ENCODE results near the gene LAMTOR2.

LAMTOR2 gene

GRCh38 chr1:156104861-156105832, 50.6 kb downstream of the LAMTOR2 start:
- Histone ChIP-seq H3K9me3 (ENCODE audit: control insufficient read depth, low read length) (no peaks in the 10 kb centered on the region), H3K4me1 (ENCODE audit: control insufficient read depth, insufficient read depth, low read length, poor library complexity, severe bottlenecking) (peaks cover 46% of the 10 kb centered on the region), H3K36me3 (ENCODE audit: control insufficient read depth, insufficient read depth, low read length) (no peaks in the 10 kb centered on the region), H3K27ac (ENCODE audit: insufficient read depth, low read length, poor library complexity, severe bottlenecking) (peak overlapping the region; percentile 91), H3K27me3 (replicated peaks; ENCODE audit: control insufficient read depth, insufficient read depth, low read length, poor library complexity, severe bottlenecking) (no peaks in the 10 kb centered on the region), H3K4me3 (ENCODE audit: insufficient read depth, low read depth, low read length, poor library complexity, severe bottlenecking) (peak overlapping the region; percentile 37)
- no peak for DNase-seq

- Histone ChIP-seq H3K27me3 (replicated peaks; ENCODE audit: control insufficient read depth, insufficient read depth, low read length, poor library complexity, severe bottlenecking) (no peaks in the 10 kb centered on the region), H3K36me3 (ENCODE audit: control insufficient read depth, insufficient read depth, low read length) (no peaks in the 10 kb centered on the region), H3K9me3 (ENCODE audit: control insufficient read depth, low read length) (no peaks in the 10 kb centered on the region), H3K27ac (ENCODE audit: insufficient read depth, low read length, poor library complexity, severe bottlenecking) (peak overlapping the region; percentile 90), H3K4me3 (ENCODE audit: insufficient read depth, low read depth, low read length, poor library complexity, severe bottlenecking) (no peak overlapping the region), H3K4me1 (ENCODE audit: control insufficient read depth, insufficient read depth, low read length, poor library complexity, severe bottlenecking) (peaks cover 44% of the 10 kb centered on the region)
- DNase-seq, result no peak
Observed at GRCh38 chr1:156106624-156107488, 52.3 kb downstream of the LAMTOR2 start.

GRCh38 chr1:156108057-156108456, 53.5 kb downstream of the LAMTOR2 start:
- Histone ChIP-seq H3K27ac (ENCODE audit: insufficient read depth, low read length, poor library complexity, severe bottlenecking) (peak overlapping the region; percentile 90), H3K9me3 (ENCODE audit: control insufficient read depth, low read length) (no peaks in the 10 kb centered on the region), H3K36me3 (ENCODE audit: control insufficient read depth, insufficient read depth, low read length) (no peaks in the 10 kb centered on the region), H3K4me1 (ENCODE audit: control insufficient read depth, insufficient read depth, low read length, poor library complexity, severe bottlenecking) (peaks cover 39% of the 10 kb centered on the region), H3K4me3 (ENCODE audit: insufficient read depth, low read depth, low read length, poor library complexity, severe bottlenecking) (no peak overlapping the region), H3K27me3 (replicated peaks; ENCODE audit: control insufficient read depth, insufficient read depth, low read length, poor library complexity, severe bottlenecking) (no peaks in the 10 kb centered on the region)
- DNase-seq, result no peak
